Measurements from ENCODE around the gene OTOA.

DNA sequence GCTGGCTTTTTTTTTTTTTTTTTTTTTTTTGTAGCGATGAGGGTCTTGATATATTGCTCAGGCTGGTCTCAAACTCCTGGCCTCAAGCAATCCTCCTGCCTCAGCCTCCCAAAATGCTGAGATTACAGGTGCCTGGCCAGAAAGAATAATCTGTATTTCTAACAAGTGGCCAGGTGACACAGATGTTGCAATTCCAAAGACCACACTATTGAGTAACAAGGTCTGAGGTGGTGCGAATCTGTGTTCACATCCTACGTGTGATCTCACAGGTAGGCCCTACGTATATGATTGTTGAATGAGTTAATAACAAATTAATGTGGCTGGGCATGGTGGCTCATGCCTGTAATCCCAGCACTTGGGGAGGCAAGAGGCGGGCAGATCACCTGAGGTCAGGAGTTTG, 33.3 kb downstream of the OTOA start:
- TF ChIP-seq, protein P1, sequence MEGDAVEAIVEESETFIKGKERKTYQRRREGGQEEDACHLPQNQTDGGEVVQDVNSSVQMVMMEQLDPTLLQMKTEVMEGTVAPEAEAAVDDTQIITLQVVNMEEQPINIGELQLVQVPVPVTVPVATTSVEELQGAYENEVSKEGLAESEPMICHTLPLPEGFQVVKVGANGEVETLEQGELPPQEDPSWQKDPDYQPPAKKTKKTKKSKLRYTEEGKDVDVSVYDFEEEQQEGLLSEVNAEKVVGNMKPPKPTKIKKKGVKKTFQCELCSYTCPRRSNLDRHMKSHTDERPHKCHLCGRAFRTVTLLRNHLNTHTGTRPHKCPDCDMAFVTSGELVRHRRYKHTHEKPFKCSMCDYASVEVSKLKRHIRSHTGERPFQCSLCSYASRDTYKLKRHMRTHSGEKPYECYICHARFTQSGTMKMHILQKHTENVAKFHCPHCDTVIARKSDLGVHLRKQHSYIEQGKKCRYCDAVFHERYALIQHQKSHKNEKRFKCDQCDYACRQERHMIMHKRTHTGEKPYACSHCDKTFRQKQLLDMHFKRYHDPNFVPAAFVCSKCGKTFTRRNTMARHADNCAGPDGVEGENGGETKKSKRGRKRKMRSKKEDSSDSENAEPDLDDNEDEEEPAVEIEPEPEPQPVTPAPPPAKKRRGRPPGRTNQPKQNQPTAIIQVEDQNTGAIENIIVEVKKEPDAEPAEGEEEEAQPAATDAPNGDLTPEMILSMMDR (IDR thresholded peaks at IDR 0.05) = no peak
- TF ChIP-seq POLR2A (IDR thresholded peaks at IDR 0.05) = no peak

Data from body of pancreas (tissue), 4 donors.